ENCODE measurements around the gene MYO15B.

The MYO15B gene

GRCh38 chr17:75604034-75604695, 16.6 kb downstream of the MYO15B start:
- no peak for DNase-seq

GRCh38 chr17:75605790-75606189, 18.2 kb downstream of the MYO15B start:
- no peak for DNase-seq

GRCh38 chr17:75607086-75607485, 19.5 kb downstream of the MYO15B start:
- no peak for DNase-seq

- no peak for DNase-seq
Measured at GRCh38 chr17:75610103-75610984, 22.7 kb downstream of the MYO15B start.

- no peak for DNase-seq
Measured at GRCh38 chr17:75611851-75612429, 24.3 kb downstream of the MYO15B start.

- no peak for DNase-seq
Measured at GRCh38 chr17:75612906-75613626, 25.5 kb downstream of the MYO15B start.

GRCh38 chr17:75614006-75614405, 26.4 kb downstream of the MYO15B start:
- no peak for DNase-seq

GRCh38 chr17:75614556-75615270, 27.1 kb downstream of the MYO15B start:
- no peak for DNase-seq

- DNase-seq: no peak
Measured at GRCh38 chr17:75615301-75615700, 27.7 kb downstream of the MYO15B start.

- no peak for DNase-seq
Measured at GRCh38 chr17:75616521-75617122, 29.0 kb downstream of the MYO15B start.

GRCh38 chr17:75617218-75617617, 29.6 kb downstream of the MYO15B start:
- no peak for DNase-seq

GRCh38 chr17:75617675-75618074, 30.1 kb downstream of the MYO15B start:
- DNase-seq: no peak

- peak; percentile 38 for DNase-seq
Measured at GRCh38 chr17:75619506-75620431, 32.2 kb downstream of the MYO15B start.

- DNase-seq: no peak
Measured at GRCh38 chr17:75621489-75621888, 33.9 kb downstream of the MYO15B start.

GRCh38 chr17:75622076-75622475, 34.5 kb downstream of the MYO15B start:
- no peak for DNase-seq

- DNase-seq: no peak
Measured at GRCh38 chr17:75622771-75623273, 35.2 kb downstream of the MYO15B start.

GRCh38 chr17:75623386-75623785, 35.8 kb downstream of the MYO15B start:
- peak; percentile 38 for DNase-seq

- DNase-seq: no peak
Measured at GRCh38 chr17:75624021-75624420, 36.4 kb downstream of the MYO15B start.

- DNase-seq: no peak
Measured at GRCh38 chr17:75624714-75625345, 37.2 kb downstream of the MYO15B start.

Data from fibroblast of skin of back (primary cell).